Subcutaneous abdominal adipose tissue (tissue), 5 donors: Measurements from ENCODE around the gene TUBA8.

Experiments used
- H3K27ac ChIP-seq: one replicate; pipeline ENCODE4 v1.7.0; 2013; ENCODE audit warnings: low read depth, mild to moderate bottlenecking, inconsistent platforms, low read length, moderate library complexity
- H3K27me3 ChIP-seq, 5 donors: one replicate each; pipeline ENCODE4 v1.7.0; 2013; ENCODE audit warnings: low read length in 5 of 5, inconsistent platforms in 1 of 5; ENCODE audit not compliant: control insufficient read depth in 5 of 5, insufficient read depth in 4 of 5
- H3K36me3 ChIP-seq, 5 donors: one replicate each; pipeline ENCODE4 v1.7.0; 2013; ENCODE audit warnings: low read length in 5 of 5; ENCODE audit not compliant: control insufficient read depth in 5 of 5, insufficient read depth in 5 of 5
- H3K4me1 ChIP-seq, 5 donors: one replicate each; pipeline ENCODE4 v1.7.0; 2013; ENCODE audit warnings: low read length in 5 of 5, mild to moderate bottlenecking in 3 of 5, moderate library complexity in 1 of 5; ENCODE audit not compliant: control insufficient read depth in 5 of 5, insufficient read depth in 5 of 5
- H3K4me3 ChIP-seq, 5 donors: one replicate each; pipeline ENCODE4 v1.7.0; 2013; ENCODE audit warnings: low read length in 5 of 5, low read depth in 1 of 5
- H3K9ac ChIP-seq, 5 donors: one replicate each; pipeline ENCODE4 v1.7.0; 2013; ENCODE audit warnings: low read length in 5 of 5, mild to moderate bottlenecking in 4 of 5, moderate library complexity in 3 of 5
- H3K9me3 ChIP-seq, 5 donors: one replicate each; pipeline ENCODE4 v1.7.0; 2013; ENCODE audit warnings: low read length in 5 of 5; ENCODE audit not compliant: control insufficient read depth in 5 of 5
- donor health status: healthy.
- donor health status: healthy.
- donor health status: healthy.
- donor health status: healthy.
- donor health status: healthy.

Gene TUBA8

DNA sequence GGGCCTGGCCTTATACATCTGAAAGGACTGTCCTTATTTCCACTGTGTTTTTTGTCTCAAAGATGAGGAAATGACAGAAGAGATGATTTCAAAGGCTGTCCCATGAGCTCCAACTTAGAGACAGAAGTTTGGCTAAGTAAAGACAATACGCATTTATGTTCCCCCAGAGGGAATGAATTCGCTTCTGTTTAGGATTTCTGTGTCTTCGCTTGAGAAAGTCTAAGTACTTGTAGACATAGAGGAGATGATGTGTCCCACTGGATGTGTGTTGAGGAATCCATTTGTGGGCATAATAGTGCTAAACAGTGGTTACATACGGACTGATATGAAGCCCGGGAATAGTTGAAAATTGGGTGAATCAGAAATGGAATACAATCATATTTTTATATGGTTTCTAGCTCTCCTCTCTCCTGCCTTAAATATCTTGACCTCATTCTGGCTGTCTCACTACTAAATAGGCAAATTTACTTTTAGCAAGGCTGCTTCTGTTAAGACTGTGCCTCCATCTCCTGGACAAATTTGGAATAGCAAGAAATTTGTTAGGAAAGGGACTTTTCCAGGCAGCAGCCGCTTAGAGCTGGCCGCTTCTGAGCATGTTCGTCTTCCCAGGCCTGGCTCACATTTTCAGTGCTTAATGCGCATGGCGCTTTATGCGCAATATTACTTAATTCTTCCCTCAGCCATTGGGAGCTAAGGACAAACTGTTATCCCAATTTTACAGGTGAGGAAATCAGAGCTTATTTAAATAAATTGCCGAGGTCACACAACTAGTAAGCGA, 34.7 kb upstream of the TUBA8 start:
- peaks cover 7 to 12% (median 11%) of the 10 kb centered on the region in 5 donors for H3K36me3 ChIP-seq
- H3K9ac ChIP-seq = peak overlapping the region in 2 of 5 donors; percentile 23 to 85
- no peaks in the 10 kb centered on the region for H3K9me3 ChIP-seq
- H3K27me3 ChIP-seq = no peaks in the 10 kb centered on the region
- H3K27ac ChIP-seq = peak overlapping the region; percentile 77
- H3K4me3 ChIP-seq = no peak overlapping the region
- H3K4me1 ChIP-seq = peaks cover 9 to 40% (median 37%) of the 10 kb centered on the region in 5 donors

DNA sequence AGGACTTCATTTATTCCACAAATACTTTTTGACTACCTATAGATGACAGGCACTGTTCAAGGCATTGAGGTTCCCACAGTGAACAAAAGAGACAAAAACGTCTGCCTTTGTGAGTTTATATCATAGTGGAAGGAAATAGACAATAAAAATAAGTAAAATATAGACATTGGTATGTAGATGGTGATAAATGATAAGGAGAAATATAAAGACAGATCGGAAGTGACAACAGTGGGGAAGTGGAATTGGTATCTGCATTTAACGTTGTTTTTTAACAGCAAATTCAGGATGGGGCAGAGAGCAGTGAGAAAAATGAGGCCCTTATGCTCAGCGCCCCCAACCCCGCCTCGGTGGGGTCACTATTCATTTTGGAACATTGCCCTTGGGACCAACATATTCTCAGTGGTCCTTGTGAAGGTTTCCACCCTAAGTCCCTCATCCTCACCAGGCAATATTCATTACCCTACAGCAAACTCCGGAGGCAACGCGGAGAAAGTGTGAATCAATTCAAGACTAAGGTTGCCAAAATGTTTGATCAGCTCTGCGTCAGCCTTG, 33.4 kb upstream of the TUBA8 start:
- Histone ChIP-seq H3K27me3 (no peaks in the 10 kb centered on the region), H3K27ac (peak overlapping the region; percentile 71)

DNA sequence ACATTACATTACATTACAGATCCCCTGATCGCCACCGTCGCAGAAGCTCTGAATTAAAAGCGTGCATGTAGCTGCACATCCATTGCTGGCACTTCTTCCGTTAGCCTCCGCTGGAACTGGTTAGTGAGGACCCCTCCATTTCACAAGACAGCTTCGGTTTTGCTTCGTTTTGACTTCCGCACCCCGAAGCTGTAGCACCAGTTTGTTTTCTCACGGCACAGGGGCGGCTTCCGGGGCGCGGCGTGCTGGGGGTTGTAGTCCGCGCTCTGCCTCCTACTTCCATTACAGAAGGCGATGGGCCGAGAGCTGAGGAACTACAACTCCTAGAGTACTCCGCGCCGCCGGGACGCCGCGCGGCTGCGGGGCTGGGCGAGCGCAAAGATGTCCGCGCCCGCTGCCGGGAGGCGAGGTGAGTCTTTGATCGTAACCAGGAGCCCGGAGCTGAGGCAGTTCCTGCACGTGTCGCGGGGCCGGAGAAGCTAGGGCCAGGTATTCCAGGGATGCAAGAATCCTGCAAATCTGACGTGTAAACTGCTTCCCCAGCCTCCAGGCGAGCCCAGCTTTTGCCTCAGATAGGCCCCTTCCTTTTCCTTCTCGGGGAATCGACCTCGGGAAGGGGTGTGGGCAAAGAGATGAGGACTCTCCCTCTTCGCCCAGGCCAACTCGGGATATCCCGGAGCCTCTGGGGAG, 32.8 kb upstream of the TUBA8 start, which contains the start of gene PEX26:
Gene PEX26, plus strand, starts transcription at position 352 of the 690 bp plus-strand sequence. CDS start 387 bp downstream, outside the sequence.
- H3K4me1 ChIP-seq = peaks cover 9 to 40% (median 37%) of the 10 kb centered on the region in 5 donors
- peak within 1 kb of the TSS; percentile 71 for H3K27ac ChIP-seq
- H3K9me3 ChIP-seq = no peaks in the 10 kb centered on the region
- H3K36me3 ChIP-seq = peaks cover 15 to 30% (median 24%) of the 10 kb centered on the region in 5 donors
- peak within 1 kb of the TSS; percentile 85 to 99 (median 96) for H3K9ac ChIP-seq
- H3K4me3 ChIP-seq = peak within 1 kb of the TSS; percentile 91 to 99 (median 97)
- H3K27me3 ChIP-seq = no peaks in the 10 kb centered on the region

More for the DNA sequence above, 33.4 kb upstream of the TUBA8 start:
- Histone ChIP-seq H3K9me3 (no peaks in the 10 kb centered on the region), H3K4me3 (peak overlapping the region; percentile 91 to 99 (median 97)), H3K9ac (peak overlapping the region; percentile 70 to 98 (median 88)), H3K36me3 (peaks cover 9 to 24% (median 19%) of the 10 kb centered on the region in 5 donors), H3K4me1 (peaks cover 9 to 40% (median 37%) of the 10 kb centered on the region in 5 donors)

DNA sequence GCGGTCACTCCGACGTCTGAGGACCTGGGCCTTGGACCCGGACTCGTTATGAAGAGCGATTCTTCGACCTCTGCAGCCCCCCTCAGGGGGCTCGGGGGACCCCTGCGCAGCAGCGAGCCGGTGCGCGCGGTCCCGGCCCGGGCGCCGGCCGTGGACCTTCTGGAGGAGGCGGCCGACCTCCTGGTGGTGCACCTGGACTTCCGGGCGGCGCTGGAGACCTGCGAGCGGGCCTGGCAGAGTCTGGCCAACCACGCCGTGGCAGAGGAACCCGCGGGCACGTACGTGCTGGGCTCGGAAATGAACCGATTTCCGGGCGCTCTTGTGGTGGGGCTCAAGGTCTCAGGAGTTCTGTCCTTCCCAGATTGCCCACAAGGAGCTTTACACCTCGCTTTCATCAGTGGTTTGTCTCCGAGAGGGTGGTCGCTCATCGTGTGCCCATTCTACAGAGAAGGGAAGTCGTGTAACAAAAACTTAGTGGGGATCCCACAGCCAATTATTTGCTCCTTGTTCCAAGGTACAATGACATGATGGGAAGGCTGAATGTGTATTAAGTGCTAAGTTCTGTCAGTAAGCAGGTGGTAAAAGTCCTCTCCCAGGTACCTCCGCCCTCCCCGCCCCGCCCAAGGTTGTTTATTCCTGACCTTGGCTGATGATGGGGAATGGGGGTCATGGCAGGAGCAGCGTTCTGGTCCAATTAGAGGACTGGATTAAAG, 32.1 kb upstream of the TUBA8 start:
- peak overlapping the region; percentile 79 to 99 (median 96) for H3K9ac ChIP-seq
- H3K4me1 ChIP-seq = peaks cover 9 to 40% (median 37%) of the 10 kb centered on the region in 5 donors
- H3K9me3 ChIP-seq = no peaks in the 10 kb centered on the region
- peak overlapping the region; percentile 71 for H3K27ac ChIP-seq
- H3K36me3 ChIP-seq = peaks cover 18 to 37% (median 30%) of the 10 kb centered on the region in 5 donors
- H3K27me3 ChIP-seq = no peaks in the 10 kb centered on the region
- peak overlapping the region; percentile 91 to 99 (median 97) for H3K4me3 ChIP-seq

DNA sequence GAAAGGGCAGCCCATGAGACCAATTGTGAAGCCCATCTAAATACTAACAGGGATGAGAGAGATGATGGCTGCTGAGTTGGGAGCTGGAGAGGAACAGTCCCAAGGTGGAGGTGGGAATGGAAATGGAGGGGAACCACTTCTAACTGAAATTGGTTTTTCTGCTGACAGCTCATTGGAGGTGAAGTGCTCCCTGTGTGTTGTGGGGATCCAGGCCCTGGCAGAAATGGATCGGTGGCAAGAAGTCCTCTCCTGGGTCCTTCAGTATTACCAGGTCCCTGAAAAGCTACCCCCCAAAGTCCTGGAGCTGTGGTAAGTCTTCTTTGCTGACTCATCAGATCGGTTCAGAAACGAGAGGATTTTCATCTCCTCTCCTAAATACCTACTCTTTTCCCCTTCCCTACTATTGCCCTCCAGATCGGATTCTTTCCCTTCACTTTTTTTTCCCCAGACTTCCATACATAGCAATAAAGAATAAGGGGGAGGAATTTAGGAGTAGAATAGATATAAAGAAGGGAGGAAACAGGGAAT, 30.8 kb upstream of the TUBA8 start:
- Histone ChIP-seq H3K9ac (peak overlapping the region in 1 of 5 donors; percentile 6), H3K4me1 (peaks cover 9 to 40% (median 37%) of the 10 kb centered on the region in 5 donors), H3K9me3 (no peaks in the 10 kb centered on the region), H3K4me3 (no peak overlapping the region), H3K27me3 (no peaks in the 10 kb centered on the region), H3K27ac (no peak overlapping the region), H3K36me3 (peaks cover 18 to 49% (median 39%) of the 10 kb centered on the region in 5 donors)

DNA sequence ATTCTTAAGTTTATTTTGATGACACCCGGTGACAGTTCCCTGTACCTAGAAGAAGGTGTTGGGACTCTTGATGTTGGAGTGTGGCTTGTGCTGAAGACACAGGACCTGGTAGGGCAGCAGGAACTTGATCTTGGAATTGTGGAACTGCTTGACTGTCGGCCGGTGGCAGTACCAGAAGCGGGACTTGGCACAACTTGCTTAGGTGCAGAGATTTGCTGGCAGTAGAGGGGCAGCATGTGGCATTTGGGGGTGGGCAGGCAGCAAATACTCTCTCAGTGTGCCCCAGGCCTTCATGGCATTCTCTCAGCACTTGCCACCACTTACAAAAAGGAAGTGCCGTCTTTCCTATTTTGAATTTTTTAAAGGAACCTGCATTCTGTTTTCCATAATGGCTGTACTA, 29.2 kb upstream of the TUBA8 start:
- no peak overlapping the region for H3K4me3 ChIP-seq

DNA sequence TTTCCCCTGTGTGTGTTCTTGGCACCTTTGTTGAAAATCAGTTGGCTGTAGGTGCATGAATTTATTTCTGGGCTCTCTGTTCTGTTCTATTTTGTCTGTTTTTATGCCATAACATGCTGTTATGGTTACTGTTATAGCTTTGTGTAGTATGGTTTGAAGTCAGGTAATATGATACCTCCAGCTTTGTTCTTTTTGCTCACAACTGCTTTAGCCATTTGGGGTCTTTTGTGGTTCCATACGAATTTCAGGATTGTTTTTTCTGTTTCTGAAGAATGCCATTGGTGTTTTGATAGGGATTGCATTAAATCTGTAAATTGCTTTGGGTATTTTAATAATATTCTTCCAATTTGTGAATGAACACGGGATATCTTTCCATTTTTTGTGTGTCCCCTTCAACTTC, 28.1 kb upstream of the TUBA8 start:
- Histone ChIP-seq H3K9me3 (no peaks in the 10 kb centered on the region), H3K4me3 (no peak overlapping the region), H3K27me3 (no peaks in the 10 kb centered on the region), H3K36me3 (peaks cover 18 to 71% (median 51%) of the 10 kb centered on the region in 5 donors), H3K9ac (no peak overlapping the region), H3K27ac (no peak overlapping the region), H3K4me1 (peaks cover 2 to 19% (median 16%) of the 10 kb centered on the region in 5 donors)

More for the DNA sequence above, 29.2 kb upstream of the TUBA8 start:
- Histone ChIP-seq H3K36me3 (peaks cover 18 to 65% (median 46%) of the 10 kb centered on the region in 5 donors), H3K4me1 (peaks cover 5 to 29% (median 26%) of the 10 kb centered on the region in 5 donors), H3K27ac (no peak overlapping the region), H3K27me3 (no peaks in the 10 kb centered on the region), H3K9ac (no peak overlapping the region), H3K9me3 (no peaks in the 10 kb centered on the region)

DNA sequence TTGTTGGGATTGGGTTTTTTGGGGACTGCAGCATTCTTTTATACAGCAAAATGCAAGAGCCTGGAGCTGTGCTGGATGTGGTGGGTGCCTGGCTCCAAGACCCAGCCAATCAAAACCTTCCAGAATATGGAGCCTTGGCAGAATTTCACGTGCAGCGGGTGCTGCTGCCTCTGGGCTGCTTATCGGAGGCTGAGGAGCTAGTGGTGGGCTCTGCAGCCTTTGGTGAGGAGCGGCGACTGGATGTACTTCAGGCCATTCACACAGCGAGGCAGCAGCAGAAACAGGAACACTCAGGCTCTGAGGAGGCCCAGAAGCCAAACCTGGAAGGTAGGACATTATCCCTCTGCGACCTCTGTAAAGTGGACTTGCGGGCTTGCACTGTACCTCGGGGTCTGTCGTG, 27.2 kb upstream of the TUBA8 start:
- no peak overlapping the region for H3K27ac ChIP-seq
- H3K4me3 ChIP-seq = no peak overlapping the region
- H3K4me1 ChIP-seq = peaks cover 2 to 13% (median 12%) of the 10 kb centered on the region in 5 donors
- no peaks in the 10 kb centered on the region for H3K9me3 ChIP-seq
- no peak overlapping the region for H3K9ac ChIP-seq
- no peaks in the 10 kb centered on the region for H3K27me3 ChIP-seq
- peaks cover 18 to 80% (median 60%) of the 10 kb centered on the region in 5 donors for H3K36me3 ChIP-seq

DNA sequence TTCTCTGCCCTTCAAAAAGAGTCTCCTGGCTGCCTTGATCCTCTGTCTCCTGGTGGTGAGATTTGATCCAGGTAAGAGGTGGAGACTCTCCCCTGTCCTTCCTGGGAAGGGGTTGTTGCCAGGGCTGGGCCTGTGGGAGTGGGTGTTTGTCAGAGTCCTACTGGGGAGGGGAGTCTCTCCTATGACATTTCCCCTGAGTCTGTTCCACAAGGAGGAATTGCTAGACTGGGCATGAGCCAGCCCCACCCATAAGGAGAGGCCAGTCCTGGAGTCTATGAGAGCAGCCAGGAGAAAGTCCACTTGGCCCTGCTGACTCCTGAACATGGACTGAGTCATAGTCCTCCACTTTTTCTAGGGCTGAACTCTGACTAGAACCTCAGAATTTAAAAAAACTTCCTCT, 25.4 kb upstream of the TUBA8 start:
- H3K36me3 ChIP-seq = peaks cover 15 to 87% (median 68%) of the 10 kb centered on the region in 5 donors
- H3K4me3 ChIP-seq = no peak overlapping the region
- no peaks in the 10 kb centered on the region for H3K9me3 ChIP-seq
- no peak overlapping the region for H3K9ac ChIP-seq
- no peaks in the 10 kb centered on the region for H3K4me1 ChIP-seq
- H3K27ac ChIP-seq = no peak overlapping the region
- no peaks in the 10 kb centered on the region for H3K27me3 ChIP-seq
